ENCODE results near the gene MEX3D.

MEX3D gene

DNA sequence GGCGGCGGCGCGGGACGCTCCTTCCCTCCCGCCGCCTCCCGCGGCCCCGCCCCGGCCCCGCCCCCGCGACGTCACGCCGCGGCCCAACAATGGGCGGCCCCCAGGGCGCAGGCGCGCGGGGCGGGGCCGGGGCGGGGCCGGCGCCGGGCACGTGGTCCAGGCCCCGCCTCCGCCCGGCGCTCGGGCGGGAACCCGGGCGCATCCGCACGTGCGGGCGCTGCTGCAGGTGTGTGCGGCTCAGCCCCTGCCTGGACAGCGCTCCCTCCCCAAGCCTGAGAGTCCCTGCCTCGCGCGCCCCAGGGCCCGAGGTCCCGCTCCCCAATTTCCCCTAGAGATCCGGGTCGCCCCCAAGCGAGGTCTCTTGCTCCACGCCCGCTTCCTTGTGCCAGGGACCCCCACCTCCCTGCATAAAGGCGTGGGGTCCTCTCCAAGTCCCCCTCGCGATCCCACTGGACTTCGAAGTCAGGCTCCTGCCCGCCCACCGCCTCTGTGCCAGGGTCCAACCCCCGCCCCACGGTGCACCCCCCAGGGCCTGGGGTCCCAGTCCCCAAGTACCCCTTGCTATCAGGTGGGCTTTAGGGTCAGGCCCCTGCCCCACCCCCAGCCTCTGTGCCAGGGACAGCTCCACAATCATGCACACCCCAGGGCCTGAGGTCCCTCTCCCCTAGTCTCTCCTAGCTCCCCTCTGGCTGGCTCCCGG is at the start of gene MEX3D:
Gene MEX3D (minus strand): TSS at position 6 of the 700 bp plus-strand sequence. CDS start 267 bp downstream, outside the sequence.
- peak; percentile 73 for DNase-seq (ENCODE audit: low read depth)

DNA sequence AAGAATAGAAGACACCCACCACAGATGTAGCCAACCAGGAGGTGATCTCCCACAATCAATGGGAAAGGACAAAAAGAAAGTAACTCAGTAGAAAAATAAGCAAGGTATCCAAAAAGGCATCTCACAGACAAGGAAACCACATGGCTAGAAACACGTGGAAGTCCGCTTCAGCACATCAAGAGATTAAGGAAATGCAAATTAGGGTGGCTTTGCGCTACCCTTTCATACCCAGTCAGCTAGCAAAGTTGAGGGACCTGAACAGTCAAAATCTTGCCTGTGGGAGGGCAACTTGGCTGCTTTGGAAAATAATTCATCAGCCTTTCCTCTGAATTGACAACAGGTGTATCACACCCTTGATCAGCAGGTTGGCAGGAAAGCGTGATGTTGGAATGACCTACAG is 48.8 kb upstream of the MEX3D start:
- DNase-seq (ENCODE audit: low read depth): no peak

GRCh38 chr19:1616396-1616795 is 48.3 kb upstream of the MEX3D start:
- DNase-seq (ENCODE audit: low read depth): no peak

DNA sequence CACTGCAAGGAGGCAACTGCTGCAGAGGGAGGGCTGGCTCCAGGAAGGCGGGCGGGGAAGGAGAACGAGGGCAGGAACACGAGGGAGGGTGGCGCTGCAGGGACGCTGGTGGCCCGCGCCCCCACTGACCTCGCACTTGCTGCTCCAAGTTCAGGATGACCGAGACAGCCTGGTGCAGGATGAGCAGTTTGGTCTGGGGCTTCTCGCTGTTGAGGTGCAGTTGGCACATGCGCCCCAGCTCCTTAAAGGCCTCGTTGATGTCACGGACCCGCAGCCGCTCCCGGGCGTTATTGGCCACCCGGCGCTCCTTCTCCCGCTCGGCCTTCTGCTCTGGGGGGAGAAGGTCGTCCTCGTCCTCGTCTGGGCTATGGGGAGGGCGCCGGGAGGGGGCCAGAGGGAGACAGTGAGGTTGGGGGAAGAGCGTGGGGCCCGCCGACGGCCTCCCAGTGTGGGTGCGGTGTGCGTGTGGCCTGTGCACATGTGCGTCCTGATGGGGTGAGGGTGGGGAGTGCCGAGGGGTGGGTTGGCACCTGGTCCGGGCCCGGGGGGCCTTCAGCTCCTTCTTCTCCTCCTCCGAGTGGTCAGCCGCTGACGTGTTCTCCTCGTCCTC is 47.1 kb upstream of the MEX3D start:
- DNase-seq (ENCODE audit: low read depth): no peak

DNA sequence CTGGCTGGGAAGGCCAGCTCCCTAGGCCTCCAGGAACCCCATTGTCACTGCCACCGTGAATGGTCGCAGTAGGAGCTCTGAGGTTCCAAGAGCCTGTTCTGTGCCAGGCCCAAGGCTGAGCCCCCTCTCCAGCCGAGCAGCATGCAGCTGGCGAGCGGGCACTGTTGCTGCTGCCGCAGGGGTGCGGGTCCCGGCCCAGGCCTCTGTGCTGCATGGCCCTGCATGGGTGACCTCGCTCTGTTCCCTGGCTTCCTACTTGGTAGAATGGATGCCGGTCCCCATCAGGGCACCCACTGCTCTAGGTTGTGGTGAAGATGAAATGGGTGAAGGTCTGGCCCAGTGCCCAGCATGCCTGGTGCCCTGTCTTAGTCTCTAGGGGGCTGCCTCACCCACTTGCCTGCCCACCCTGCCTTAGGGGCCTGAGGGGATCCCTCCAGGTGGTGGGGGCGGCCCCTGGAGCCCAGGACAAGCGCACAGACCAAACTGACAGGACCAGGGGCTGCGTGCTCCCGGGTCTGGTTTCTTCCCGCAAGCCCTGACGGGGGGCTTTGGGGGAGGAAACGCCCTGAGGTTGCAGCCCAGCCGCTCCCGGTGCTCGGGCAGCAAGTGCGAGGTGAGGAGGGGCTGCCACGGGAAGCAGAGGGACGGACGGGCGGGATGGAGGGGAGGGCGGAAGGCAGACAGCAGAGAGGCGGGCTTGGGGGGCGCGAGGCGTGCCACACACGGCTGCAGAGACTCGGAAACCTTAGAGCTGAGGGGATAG is 45.9 kb upstream of the MEX3D start:
- no peak for DNase-seq (ENCODE audit: low read depth)

DNA sequence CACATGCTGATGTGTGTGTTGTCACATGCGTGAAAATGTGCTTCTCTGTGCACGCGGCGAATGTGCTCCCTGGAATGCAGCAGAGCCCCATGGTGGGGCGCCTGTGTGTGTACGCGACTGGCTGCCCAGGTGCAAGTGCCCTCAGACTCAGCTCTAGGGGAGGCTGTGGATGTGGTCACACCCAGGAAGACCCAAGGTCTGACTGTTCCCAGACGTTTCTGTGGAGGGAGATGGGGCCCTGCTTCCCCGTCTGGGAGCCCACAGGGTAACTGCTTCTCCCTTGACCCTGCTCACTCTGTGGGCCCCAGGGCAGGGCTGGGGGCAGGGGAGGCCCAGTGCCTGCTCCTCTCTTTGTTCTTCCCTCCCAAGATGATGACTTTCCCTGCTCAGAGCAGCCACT is 45.0 kb upstream of the MEX3D start:
- no peak for DNase-seq (ENCODE audit: low read depth)

- DNase-seq (ENCODE audit: low read depth): no peak
Observed at GRCh38 chr19:1612114-1613086, 44.3 kb upstream of the MEX3D start.

DNA sequence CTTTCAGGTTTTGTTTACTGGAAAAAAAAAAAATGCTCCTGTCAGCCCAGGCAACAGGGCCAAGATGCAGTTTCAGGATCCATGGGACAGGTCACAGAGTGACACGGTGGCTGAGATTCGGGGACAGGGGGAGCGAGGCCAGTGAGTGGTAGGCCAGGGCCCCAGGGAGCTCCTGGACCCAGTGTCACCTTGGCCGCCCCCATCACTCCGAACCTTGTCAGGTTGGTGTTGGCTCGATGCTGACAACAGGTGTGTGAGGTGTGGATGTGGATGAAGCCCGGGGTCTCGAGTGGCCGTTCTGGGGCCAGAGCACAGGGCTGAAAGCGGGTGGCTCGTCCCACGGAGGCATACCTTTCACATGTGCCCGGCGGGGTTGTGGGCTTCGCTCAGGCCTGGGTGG is 43.2 kb upstream of the MEX3D start:
- DNase-seq (ENCODE audit: low read depth): no peak

DNA sequence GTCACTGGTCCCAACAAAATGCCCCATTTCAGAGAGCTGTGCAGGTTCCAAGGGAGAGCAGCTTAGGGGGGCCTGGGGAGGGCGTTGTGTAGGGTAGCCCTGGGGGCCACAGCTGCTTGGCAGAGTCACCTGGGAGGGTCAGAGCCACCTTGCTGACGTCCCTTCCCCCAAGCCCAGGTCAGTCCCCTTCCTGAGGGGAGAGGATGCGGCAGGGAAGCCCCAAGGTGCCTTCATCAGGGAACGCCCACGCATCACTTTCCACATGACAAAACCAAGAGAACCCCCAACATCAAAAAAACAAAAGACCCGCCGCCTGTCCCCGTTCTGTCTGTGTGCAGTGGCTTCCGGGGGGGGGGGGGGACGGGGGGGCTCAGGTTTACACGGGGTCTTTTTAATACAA is 42.5 kb upstream of the MEX3D start:
- no peak for DNase-seq (ENCODE audit: low read depth)

- no peak for DNase-seq (ENCODE audit: low read depth)
Observed at GRCh38 chr19:1609680-1610474, 41.8 kb upstream of the MEX3D start.

GRCh38 chr19:1609103-1609396 is 40.9 kb upstream of the MEX3D start:
- DNase-seq (ENCODE audit: low read depth): no peak

DNA sequence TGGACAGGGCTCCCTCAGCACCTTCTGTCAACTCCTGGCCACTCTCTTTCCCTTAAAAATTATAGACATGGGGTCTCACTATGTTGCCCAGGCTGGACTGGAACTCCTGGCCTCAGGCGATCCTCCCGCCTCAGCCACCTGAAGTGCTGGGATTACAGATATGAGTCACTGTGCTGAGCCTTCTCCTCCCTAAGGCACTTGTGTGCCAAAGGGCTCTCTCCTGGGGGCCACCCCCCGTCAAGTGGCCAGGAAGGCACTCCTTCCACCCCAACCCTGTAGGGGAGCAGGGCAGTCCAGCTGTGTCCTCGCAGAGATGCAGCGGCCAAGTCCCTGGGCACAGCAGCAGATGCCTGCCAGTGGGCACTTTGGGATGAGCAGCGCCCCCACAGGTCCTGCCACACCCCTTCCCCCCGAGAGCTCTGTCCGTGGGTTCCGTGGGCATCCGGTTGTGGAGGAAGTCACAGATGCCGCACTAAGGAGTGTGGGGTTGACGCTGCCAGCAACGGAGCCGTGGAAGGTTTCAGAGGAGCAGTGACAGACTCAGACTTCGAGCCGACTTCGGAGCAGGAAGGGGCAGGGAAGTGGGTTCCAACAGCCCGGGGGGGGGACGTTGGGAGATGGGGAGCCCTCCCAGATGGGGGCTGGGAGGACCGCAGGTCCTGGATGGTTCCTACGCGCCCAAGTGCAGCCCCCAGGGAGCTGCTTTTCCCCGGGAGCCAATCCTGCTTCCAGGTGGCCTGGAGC is 40.4 kb upstream of the MEX3D start:
- DNase-seq (ENCODE audit: low read depth): no peak

- no peak for DNase-seq (ENCODE audit: low read depth)
Observed at GRCh38 chr19:1606138-1606651, 38.1 kb upstream of the MEX3D start.

GRCh38 chr19:1605236-1606137 is 37.4 kb upstream of the MEX3D start, which contains the start of gene UQCR11:
Gene UQCR11, minus strand, starts transcription at chr19:1605462. Its CDS starts 53 bp downstream, at chr19:1605409.
- peak; percentile 85 for DNase-seq (ENCODE audit: low read depth)

DNA sequence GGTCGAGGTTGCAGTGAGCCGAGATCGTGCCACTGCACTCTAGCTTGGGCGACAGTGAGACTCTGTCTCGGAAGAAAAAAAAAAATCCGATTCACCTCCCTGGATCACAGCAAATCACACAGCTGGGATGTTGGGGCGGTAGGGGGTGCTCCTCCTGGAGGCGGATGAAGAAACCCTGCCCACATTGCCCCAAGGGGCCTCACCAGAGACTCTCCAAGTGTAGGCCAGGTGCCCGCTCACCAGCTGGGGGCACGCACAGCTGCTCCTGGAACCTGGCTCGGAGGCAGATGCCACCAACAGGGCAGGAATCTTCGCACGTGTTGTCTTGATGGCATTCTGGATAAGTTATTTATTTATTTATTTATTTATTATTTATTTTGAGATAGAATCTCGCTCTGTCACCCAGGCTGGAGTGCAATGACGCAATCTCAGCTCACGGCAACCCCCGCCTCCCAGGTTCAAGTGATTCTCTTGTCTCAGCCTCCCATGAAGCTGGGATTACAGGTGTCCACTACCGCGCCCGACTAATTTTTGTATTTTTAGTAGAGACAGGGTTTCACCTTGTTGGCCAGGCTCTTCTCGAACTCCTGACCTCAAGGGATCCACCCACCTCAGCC is 34.1 kb upstream of the MEX3D start:
- no peak for DNase-seq (ENCODE audit: low read depth)

- DNase-seq (ENCODE audit: low read depth): no peak
Observed at GRCh38 chr19:1601613-1602064, 33.5 kb upstream of the MEX3D start.

GRCh38 chr19:1599460-1599846 is 31.3 kb upstream of the MEX3D start:
- no peak for DNase-seq (ENCODE audit: low read depth)

GRCh38 chr19:1598777-1599459 is 30.8 kb upstream of the MEX3D start:
- no peak for DNase-seq (ENCODE audit: low read depth)

Measured in T-helper 22 cell (primary cell).